MCF 10A (cell line): ENCODE results near the gene ADPRHL1. TPM values are rescaled to one million over a fixed set of nuclear protein-coding genes. Genes with fewer than 3 reads are reported as not detected.

ENCODE experiments used
- BruUV-seq: library from RNA; stranded (reverse); fragments of 400-500 nt; replicated peaks from 2 replicates; lab custom pipeline; 2021; lab: Mats Ljungman, UMichigan
- CTCF ChIA-PET: fragments of 300-600 bp; sonication (Branson Sonifier 250); formaldehyde crosslinking; extraction: SDS; loops from one replicate; lab custom pipeline; 2021; ENCODE audit warnings: antibody characterized with exemption, inconsistent platforms; lab: Yijun Ruan, JAX
- POLR2A ChIA-PET: fragments of 300-600, 350-650 bp; sonication (Branson Sonifier 250); formaldehyde crosslinking; extraction: SDS; loops from one replicate; lab custom pipeline; 2020; ENCODE audit warnings: antibody characterized with exemption, inconsistent platforms; lab: Yijun Ruan, JAX
- DNase-seq: peaks from one replicate; pipeline ENCODE4 v3.0.0-alpha.2; 2018; ENCODE audit not compliant: unreplicated experiment
- H3K27ac Mint-ChIP-seq: one replicate; pipeline ENCODE4 v1.8.0; 2022; ENCODE audit warnings: mild to moderate bottlenecking, low read depth, mixed read lengths; ENCODE audit not compliant: unreplicated experiment
- H3K27me3 Mint-ChIP-seq: one replicate; pipeline ENCODE4 v1.8.0; 2022; ENCODE audit warnings: mixed read lengths; ENCODE audit not compliant: insufficient read depth, unreplicated experiment
- H3K36me3 Mint-ChIP-seq: one replicate; pipeline ENCODE4 v1.8.0; 2022; ENCODE audit warnings: mild to moderate bottlenecking, moderate library complexity, mixed read lengths; ENCODE audit not compliant: insufficient read depth, unreplicated experiment
- H3K4me1 Mint-ChIP-seq: one replicate; pipeline ENCODE4 v1.8.0; 2022; ENCODE audit warnings: mixed read lengths; ENCODE audit not compliant: insufficient read depth, unreplicated experiment
- H3K4me3 Mint-ChIP-seq: one replicate; pipeline ENCODE4 v1.8.0; 2022; ENCODE audit warnings: mild to moderate bottlenecking, moderate library complexity, mixed read lengths; ENCODE audit not compliant: unreplicated experiment
- H3K9me3 Mint-ChIP-seq: one replicate; pipeline ENCODE4 v1.8.0; 2022; ENCODE audit warnings: mixed read lengths; ENCODE audit not compliant: unreplicated experiment
- CTCF ChIP-seq: fragments of 200-600 bp; IDR thresholded peaks from one replicate; pipeline ENCODE4 v1.8.0; 2022; ENCODE audit warnings: antibody characterized with exemption, mild to moderate bottlenecking; ENCODE audit not compliant: unreplicated experiment
- intact Hi-C: fragments of 100-400 bp; cut with micrococcal nuclease; formaldehyde crosslinking; loops from 2 replicates; pipeline ENCODE4 v1.14.1; 2022
- total RNA-seq: library from RNA; stranded (reverse); gene quantifications from 2 replicates; pipeline ENCODE4 v1.2.3, GENCODE V29; 2022

Gene ADPRHL1
- total RNA-seq, 1 experiment from 2014 or later = 2.6 TPM

- intact Hi-C loops = no loop called here
- no peaks in the 10 kb centered on the region for H3K4me1 Mint-ChIP-seq
- no peaks in the 10 kb centered on the region for H3K27me3 Mint-ChIP-seq
- no peak for TF ChIP-seq CTCF
- H3K36me3 Mint-ChIP-seq = peaks cover 79% of the 10 kb centered on the region
- no peak overlapping the region for H3K27ac Mint-ChIP-seq
- CTCF ChIA-PET = interaction anchor here (0.7 kb wide), 1 partner anchor 216 kb away, joined by 3 read pairs; no protein-coding TSS in a partner anchor
- H3K9me3 Mint-ChIP-seq = no peaks in the 10 kb centered on the region
- no TSS peak for BruUV-seq
- no peak for DNase-seq
- no peak overlapping the region for H3K4me3 Mint-ChIP-seq
- POLR2A ChIA-PET = no interaction called here
These were observed 2.9 kb upstream of the ADPRHL1 start for GRCh38 chr13:113456116-113456702.

- BruUV-seq = no TSS peak
- DNase-seq = no peak
- no peaks in the 10 kb centered on the region for H3K27me3 Mint-ChIP-seq
- intact Hi-C loops = no loop called here
- H3K36me3 Mint-ChIP-seq = peaks cover 71% of the 10 kb centered on the region
- ChIA-PET CTCF (no interaction called here), POLR2A (no interaction called here)
- H3K4me1 Mint-ChIP-seq = peaks cover 1% of the 10 kb centered on the region
- no peak overlapping the region for H3K27ac Mint-ChIP-seq
- no peaks in the 10 kb centered on the region for H3K9me3 Mint-ChIP-seq
- TF ChIP-seq CTCF = no peak
- no peak overlapping the region for H3K4me3 Mint-ChIP-seq
These were observed 2.1 kb upstream of the ADPRHL1 start for GRCh38 chr13:113455384-113455783.

GRCh38 chr13:113454936-113455335, 1.6 kb upstream of the ADPRHL1 start:
- BruUV-seq = no TSS peak
- TF ChIP-seq CTCF = no peak
- H3K4me3 Mint-ChIP-seq = no peak overlapping the region
- intact Hi-C loops = no loop called here
- ChIA-PET POLR2A (no interaction called here), CTCF (interaction anchor here (0.7 kb wide), 1 partner anchor 71 kb away, joined by 3 read pairs; no protein-coding TSS in a partner anchor)
- no peaks in the 10 kb centered on the region for H3K9me3 Mint-ChIP-seq
- no peak for DNase-seq
- no peaks in the 10 kb centered on the region for H3K27me3 Mint-ChIP-seq
- peaks cover 6% of the 10 kb centered on the region for H3K4me1 Mint-ChIP-seq
- H3K27ac Mint-ChIP-seq = no peak overlapping the region
- peaks cover 66% of the 10 kb centered on the region for H3K36me3 Mint-ChIP-seq

- ChIA-PET CTCF (interaction anchor here (0.7 kb wide), 1 partner anchor 45 kb away, joined by 4 read pairs; no protein-coding TSS in a partner anchor), POLR2A (interaction anchor here (0.6 to 1.1 kb wide), 2 partner anchors 37 to 42 kb away, joined by 3 to 5 read pairs; no protein-coding TSS in a partner anchor)
- intact Hi-C loops = no loop called here
- peaks cover 6% of the 10 kb centered on the region for H3K4me1 Mint-ChIP-seq
- no peak for DNase-seq
- BruUV-seq = no TSS peak
- H3K9me3 Mint-ChIP-seq = no peaks in the 10 kb centered on the region
- H3K27ac Mint-ChIP-seq = no peak overlapping the region
- TF ChIP-seq CTCF = no peak
- H3K27me3 Mint-ChIP-seq = no peaks in the 10 kb centered on the region
- H3K36me3 Mint-ChIP-seq = peaks cover 43% of the 10 kb centered on the region
- no peak overlapping the region for H3K4me3 Mint-ChIP-seq
These were observed 822 bp downstream of the ADPRHL1 start for GRCh38 chr13:113452466-113452865.
